PC-9 (cell line): ENCODE results near the gene C2CD2.

ENCODE experiments used
- EZH2 ChIP-seq: fragments of 200-600 bp; sonication (generic); IDR thresholded peaks from 2 replicates; pipeline ENCODE4 v1.8.0; 2017; ENCODE audit warnings: antibody characterized with exemption, low read depth
- TF ChIP-seq, protein P1 (sequence below): fragments of 200-600 bp; sonication (generic); conservative IDR thresholded peaks from 2 replicates; pipeline ENCODE4 v1.6.1; 2017; ENCODE audit warnings: mixed run types, antibody characterized with exemption, mild to moderate bottlenecking, moderate library complexity

DNA sequence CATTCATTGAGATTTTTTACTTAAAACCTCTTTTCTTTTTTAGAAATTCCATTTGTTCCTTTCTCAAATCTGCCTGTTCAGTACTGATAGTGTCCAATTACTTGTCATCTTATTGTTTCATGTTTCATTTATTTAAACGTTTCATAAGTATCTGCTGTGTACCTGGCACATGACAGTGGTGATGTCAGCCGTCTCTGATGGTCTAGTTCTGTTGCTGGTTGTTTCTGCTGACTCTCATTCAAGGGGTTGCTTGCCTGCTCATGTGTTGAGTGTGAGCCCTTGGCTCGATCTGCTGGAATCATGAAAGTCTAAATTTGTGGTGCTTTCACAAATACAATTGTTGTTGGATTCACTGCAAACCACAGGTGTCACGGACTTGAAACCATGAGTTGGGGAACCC, 25.5 kb upstream of the C2CD2 start:
- TF ChIP-seq EZH2 = no peak
- TF ChIP-seq, protein P1, sequence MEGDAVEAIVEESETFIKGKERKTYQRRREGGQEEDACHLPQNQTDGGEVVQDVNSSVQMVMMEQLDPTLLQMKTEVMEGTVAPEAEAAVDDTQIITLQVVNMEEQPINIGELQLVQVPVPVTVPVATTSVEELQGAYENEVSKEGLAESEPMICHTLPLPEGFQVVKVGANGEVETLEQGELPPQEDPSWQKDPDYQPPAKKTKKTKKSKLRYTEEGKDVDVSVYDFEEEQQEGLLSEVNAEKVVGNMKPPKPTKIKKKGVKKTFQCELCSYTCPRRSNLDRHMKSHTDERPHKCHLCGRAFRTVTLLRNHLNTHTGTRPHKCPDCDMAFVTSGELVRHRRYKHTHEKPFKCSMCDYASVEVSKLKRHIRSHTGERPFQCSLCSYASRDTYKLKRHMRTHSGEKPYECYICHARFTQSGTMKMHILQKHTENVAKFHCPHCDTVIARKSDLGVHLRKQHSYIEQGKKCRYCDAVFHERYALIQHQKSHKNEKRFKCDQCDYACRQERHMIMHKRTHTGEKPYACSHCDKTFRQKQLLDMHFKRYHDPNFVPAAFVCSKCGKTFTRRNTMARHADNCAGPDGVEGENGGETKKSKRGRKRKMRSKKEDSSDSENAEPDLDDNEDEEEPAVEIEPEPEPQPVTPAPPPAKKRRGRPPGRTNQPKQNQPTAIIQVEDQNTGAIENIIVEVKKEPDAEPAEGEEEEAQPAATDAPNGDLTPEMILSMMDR = no peak
